Lung (tissue), 12 donors: Measurements from ENCODE around the gene POLR1H. TPM values are rescaled to one million over a fixed set of nuclear protein-coding genes. Genes with fewer than 3 reads are reported as not detected.

Experiments
- ATAC-seq: fragments of 200-7000 bp; cut with Tn5 transposase; one replicate; pipeline ENCODE4 v1.9.1; 2020; ENCODE audit warnings: moderate number of reproducible peaks; ENCODE audit not compliant: insufficient read depth, low FRiP score
- DNase-seq, 3 donors: peaks; one replicate each; pipeline ENCODE4 v3.0.0-alpha.2; 2013 to 2017
- H3K27ac ChIP-seq, 2 donors: one replicate each; pipeline ENCODE4 v1.5.1; 2013; ENCODE audit warnings: mild to moderate bottlenecking in 2 of 2, moderate library complexity in 2 of 2, control low read depth in 1 of 2, inconsistent platforms in 1 of 2, low read depth in 1 of 2, low read length in 1 of 2
- H3K27me3 ChIP-seq, 3 donors: one replicate each; pipeline ENCODE4 v1.5.1; 2013; ENCODE audit warnings: low read length in 2 of 3; ENCODE audit not compliant: control insufficient read depth in 3 of 3, insufficient read depth in 3 of 3
- H3K36me3 ChIP-seq, 4 donors: one replicate each; pipeline ENCODE4 v1.5.1; 2013; ENCODE audit warnings: low read length in 4 of 4, mild to moderate bottlenecking in 1 of 4, moderate library complexity in 1 of 4; ENCODE audit not compliant: control insufficient read depth in 4 of 4, insufficient read depth in 4 of 4
- H3K4me1 ChIP-seq, 5 donors: one replicate each; pipeline ENCODE4 v1.5.1; 2013; ENCODE audit warnings: low read length in 5 of 5, mild to moderate bottlenecking in 2 of 5, moderate library complexity in 1 of 5; ENCODE audit not compliant: control insufficient read depth in 5 of 5, insufficient read depth in 5 of 5
- H3K4me3 ChIP-seq: one replicate; pipeline ENCODE4 v1.5.1; 2013; ENCODE audit warnings: mild to moderate bottlenecking, control low read depth, moderate library complexity
- H3K9ac ChIP-seq, 2 donors: one replicate each; pipeline ENCODE4 v1.5.1; 2013; ENCODE audit warnings: low read length in 2 of 2, control low read depth in 1 of 2; ENCODE audit not compliant: insufficient read depth in 1 of 2
- H3K9me3 ChIP-seq, 4 donors: one replicate each; pipeline ENCODE4 v1.5.1; 2013; ENCODE audit warnings: low read length in 3 of 4, mild to moderate bottlenecking in 1 of 4, moderate library complexity in 1 of 4; ENCODE audit not compliant: control insufficient read depth in 4 of 4, insufficient read depth in 3 of 4
- WGBS, 2 donors: extraction: QIAGEN DNeasy Blood & Tissue Kit; methylation state at CpG; one replicate each; pipeline ENCODE4 v1.1.7; 2013; 5-methylcytosine and 5-hydroxymethylcytosine counted together
- polyA plus RNA-seq, 2 donors: library from polyadenylated mRNA; stranded (reverse); fragments of 200-250 nt; gene quantifications; one replicate each; pipeline ENCODE4 v1.2.1, GENCODE V29; 2013
- total RNA-seq, 2 donors: library from RNA; depleted of rRNA in 1 of 2; stranded (reverse); fragments of >200 nt in 1 of 2; gene quantifications; one replicate each; pipeline ENCODE4 v1.2.1, GENCODE V29; 2014 to 2021
- TF ChIP-seq, protein P1 (sequence below): IDR thresholded peaks from 2 replicates; pipeline ENCODE4 v1.5.1; 2012; ENCODE audit warnings: mild to moderate bottlenecking; ENCODE audit errors: control extremely low read depth, extremely low read depth
- donor health status: control.
- donor health status: control.
- donor health status: Bipolar disorder and iron deficiency.
- donor health status: healthy.
- donor health status: DM: yes; HTN: yes; CAD: no.

The POLR1H gene
- total and polyA plus RNA-seq, 4 donors = 18.2 to 55.5 (median 38.6) TPM

DNA sequence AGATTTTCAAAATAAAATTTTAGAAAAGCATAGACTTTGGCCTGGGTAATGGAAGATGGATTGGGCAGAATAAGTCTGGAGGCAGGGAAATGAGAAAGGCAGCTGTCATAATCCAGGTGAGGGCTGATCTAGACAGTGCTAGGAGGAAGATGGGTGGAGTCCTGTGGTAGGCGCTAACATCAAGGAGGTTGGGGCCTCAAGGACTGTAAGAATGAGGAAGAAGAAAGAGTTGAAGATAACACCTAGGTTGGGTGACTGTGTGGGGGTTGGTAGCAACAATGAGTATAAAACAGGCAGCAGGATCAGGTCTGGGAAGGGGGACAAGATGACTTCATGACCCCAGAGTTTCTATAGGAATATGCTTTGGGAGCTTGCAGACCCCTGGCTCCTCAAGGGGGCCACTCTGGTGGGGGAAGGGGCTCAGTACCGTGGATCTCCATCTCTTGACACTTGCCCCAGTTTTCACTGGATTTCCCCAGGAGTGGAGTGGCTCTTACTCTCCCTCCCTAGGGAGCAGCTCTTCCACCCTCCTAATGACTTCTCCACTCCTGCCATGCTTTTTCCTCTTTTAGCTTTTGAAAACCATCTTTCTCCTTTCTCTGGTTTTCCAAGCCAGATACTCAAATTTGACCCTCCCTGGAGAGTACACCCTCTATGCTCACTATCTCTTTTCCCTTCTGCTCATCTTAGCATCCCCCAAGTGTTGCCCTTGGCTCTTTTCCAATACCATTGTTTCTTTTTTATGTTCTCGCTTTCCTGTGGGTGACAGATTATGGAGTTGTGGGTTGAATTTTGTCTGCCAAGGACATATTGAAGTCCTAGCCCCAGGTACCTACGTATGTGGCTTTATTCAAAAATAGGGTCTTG is 37.1 kb downstream of the POLR1H start:
- Histone ChIP-seq H3K36me3 (no peaks in the 10 kb centered on the region), H3K4me1 (peaks cover 6 to 18% (median 10%) of the 10 kb centered on the region in 5 donors), H3K27me3 (peaks cover 0 to 75% (median 67%) of the 10 kb centered on the region in 3 donors), H3K9ac (no peak overlapping the region), H3K9me3 (no peaks in the 10 kb centered on the region), H3K4me3 (no peak overlapping the region), H3K27ac (no peak overlapping the region)
- no peak for DNase-seq
- TF ChIP-seq, protein P1, sequence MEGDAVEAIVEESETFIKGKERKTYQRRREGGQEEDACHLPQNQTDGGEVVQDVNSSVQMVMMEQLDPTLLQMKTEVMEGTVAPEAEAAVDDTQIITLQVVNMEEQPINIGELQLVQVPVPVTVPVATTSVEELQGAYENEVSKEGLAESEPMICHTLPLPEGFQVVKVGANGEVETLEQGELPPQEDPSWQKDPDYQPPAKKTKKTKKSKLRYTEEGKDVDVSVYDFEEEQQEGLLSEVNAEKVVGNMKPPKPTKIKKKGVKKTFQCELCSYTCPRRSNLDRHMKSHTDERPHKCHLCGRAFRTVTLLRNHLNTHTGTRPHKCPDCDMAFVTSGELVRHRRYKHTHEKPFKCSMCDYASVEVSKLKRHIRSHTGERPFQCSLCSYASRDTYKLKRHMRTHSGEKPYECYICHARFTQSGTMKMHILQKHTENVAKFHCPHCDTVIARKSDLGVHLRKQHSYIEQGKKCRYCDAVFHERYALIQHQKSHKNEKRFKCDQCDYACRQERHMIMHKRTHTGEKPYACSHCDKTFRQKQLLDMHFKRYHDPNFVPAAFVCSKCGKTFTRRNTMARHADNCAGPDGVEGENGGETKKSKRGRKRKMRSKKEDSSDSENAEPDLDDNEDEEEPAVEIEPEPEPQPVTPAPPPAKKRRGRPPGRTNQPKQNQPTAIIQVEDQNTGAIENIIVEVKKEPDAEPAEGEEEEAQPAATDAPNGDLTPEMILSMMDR = no peak
- no peak for ATAC-seq
- 60 to 67% methylated on average over 4 of the region's 4 CpGs for WGBS, 2 donors

DNA sequence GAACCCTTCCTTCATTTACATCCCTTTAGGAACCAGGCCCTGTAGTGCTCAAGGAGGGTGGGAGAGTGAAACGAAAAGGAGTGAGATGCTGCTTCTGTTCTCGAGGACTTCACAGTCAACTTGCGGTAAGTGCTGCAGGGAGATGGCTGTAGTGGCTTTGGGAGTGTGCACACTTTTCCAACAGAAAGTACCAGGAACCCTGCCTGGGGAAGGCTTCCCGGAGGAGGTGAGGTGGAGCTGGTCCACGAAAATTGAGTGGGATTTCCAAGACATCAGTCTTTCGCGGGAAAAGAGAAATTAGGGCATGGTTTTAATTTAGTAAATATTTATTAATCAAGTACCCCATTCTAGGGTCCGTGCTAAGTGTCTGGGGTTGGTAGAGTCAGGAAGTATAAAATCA is 39.1 kb downstream of the POLR1H start:
- Histone ChIP-seq H3K27me3 (peaks cover 0 to 77% (median 67%) of the 10 kb centered on the region in 3 donors), H3K9me3 (no peaks in the 10 kb centered on the region), H3K36me3 (no peaks in the 10 kb centered on the region), H3K9ac (no peak overlapping the region), H3K27ac (no peak overlapping the region), H3K4me1 (peaks cover 6 to 24% (median 10%) of the 10 kb centered on the region in 5 donors), H3K4me3 (no peak overlapping the region)
- TF ChIP-seq, protein P1 = no peak
- WGBS, 2 donors = 29 to 34% methylated on average over 8 of the region's 8 CpGs
- no peak for DNase-seq
- no peak for ATAC-seq

DNA sequence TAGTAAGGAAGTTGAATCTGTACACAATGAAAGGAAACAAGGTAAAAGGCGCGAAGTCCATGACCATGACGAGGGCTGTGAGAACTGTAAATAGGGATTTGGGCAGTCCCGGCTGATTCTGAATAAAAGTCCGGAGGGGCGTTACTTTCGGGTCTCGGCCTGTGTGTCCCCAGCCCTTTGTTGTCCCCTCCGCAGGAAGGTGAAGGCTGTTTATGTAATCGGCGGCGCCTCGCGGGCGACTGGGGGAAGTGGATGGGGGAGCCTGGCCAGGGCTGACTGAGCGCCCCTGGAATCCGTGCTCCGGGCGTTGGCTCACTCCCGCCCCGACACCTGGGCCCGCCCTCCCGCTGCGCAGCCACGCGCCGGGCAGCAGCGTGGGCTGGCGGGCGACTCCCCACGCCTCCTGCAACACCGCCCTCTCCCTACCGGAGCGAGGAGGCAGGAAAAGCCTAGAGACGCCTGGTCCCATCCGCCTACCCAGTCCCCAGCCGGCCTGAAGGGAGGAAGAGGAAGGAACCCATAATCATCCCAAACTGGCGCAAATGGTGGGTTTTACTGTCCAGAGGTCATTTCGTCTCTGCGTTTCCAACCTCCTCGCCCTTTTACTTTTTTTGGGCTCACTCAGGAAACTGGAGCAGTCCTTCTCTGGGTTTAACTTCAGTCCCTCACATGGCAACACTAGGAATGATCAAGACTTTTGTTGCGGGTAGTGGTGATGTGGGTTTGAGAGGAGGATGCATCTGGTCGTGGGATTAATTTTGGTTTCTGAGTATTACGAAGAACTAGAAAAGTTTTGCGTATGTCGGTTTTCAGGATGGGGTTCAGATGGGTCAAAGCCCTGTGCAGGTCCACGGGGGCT is 39.7 kb downstream of the POLR1H start:
- Histone ChIP-seq H3K9ac (no peak overlapping the region), H3K4me1 (peaks cover 6 to 24% (median 10%) of the 10 kb centered on the region in 5 donors), H3K27me3 (peaks cover 0 to 80% (median 63%) of the 10 kb centered on the region in 3 donors), H3K27ac (no peak overlapping the region), H3K4me3 (no peak overlapping the region), H3K9me3 (no peaks in the 10 kb centered on the region), H3K36me3 (no peaks in the 10 kb centered on the region)
- TF ChIP-seq, protein P1 = no peak
- DNase-seq (peak; percentile 9 to 16 (median 15)), ATAC-seq (peak; percentile 50)
- 1 to 2% methylated on average over 47 of the region's 47 CpGs for WGBS, 2 donors
